Measurements from ENCODE around the gene GGT6.

GGT6 gene

GRCh38 chr17:4545217-4545951 is 15.0 kb downstream of the GGT6 start:
- no peak overlapping the region for H3K4me3 ChIP-seq (ENCODE audit: low read length)
- DNase-seq (ENCODE audit: low read depth): no peak
- no peak for TF ChIP-seq CTCF (conservative IDR thresholded peaks at IDR 0.05; ENCODE audit: low read length)

GRCh38 chr17:4544951-4545216 is 15.5 kb downstream of the GGT6 start:
- TF ChIP-seq CTCF (conservative IDR thresholded peaks at IDR 0.05; ENCODE audit: low read length): no peak
- DNase-seq (ENCODE audit: low read depth): no peak
- no peak overlapping the region for H3K4me3 ChIP-seq (ENCODE audit: low read length)

- TF ChIP-seq CTCF (conservative IDR thresholded peaks at IDR 0.05; ENCODE audit: low read length): no peak
- H3K4me3 ChIP-seq (ENCODE audit: low read length): no peak overlapping the region
- DNase-seq (ENCODE audit: low read depth): no peak
These were observed 16.0 kb downstream of the GGT6 start for GRCh38 chr17:4544135-4544950.

GRCh38 chr17:4543557-4544026 is 16.8 kb downstream of the GGT6 start:
- H3K4me3 ChIP-seq (ENCODE audit: low read length): no peak overlapping the region
- TF ChIP-seq CTCF (conservative IDR thresholded peaks at IDR 0.05; ENCODE audit: low read length): no peak
- DNase-seq (ENCODE audit: low read depth): no peak

- no peak for TF ChIP-seq CTCF (conservative IDR thresholded peaks at IDR 0.05; ENCODE audit: low read length)
- H3K4me3 ChIP-seq (ENCODE audit: low read length): no peak overlapping the region
- no peak for DNase-seq (ENCODE audit: low read depth)
These were observed 17.6 kb downstream of the GGT6 start for GRCh38 chr17:4542726-4543191.

- TF ChIP-seq CTCF (conservative IDR thresholded peaks at IDR 0.05; ENCODE audit: low read length): no peak
- DNase-seq (ENCODE audit: low read depth): no peak
- no peak overlapping the region for H3K4me3 ChIP-seq (ENCODE audit: low read length)
These were observed 18.2 kb downstream of the GGT6 start for GRCh38 chr17:4542003-4542725.
